T-helper 17 cell (primary cell): ENCODE measurements around the gene NTRK1. TPM values are rescaled to one million over a fixed set of nuclear protein-coding genes. Genes with fewer than 3 reads are reported as not detected.
A peak's percentile ranks its signal among the peaks of the same experiment; 100 is the strongest.

ENCODE experiments used
- ATAC-seq: fragments of 150-1000 bp; cut with Tn5 transposase; 2 replicates; pipeline ENCODE4 v1.10.0; 2021; ENCODE audit warnings: mild to moderate bottlenecking, moderate library complexity
- DNase-seq, 3 donors: peaks; one replicate each; pipeline versions ENCODE4 v3.0.0 to v3.0.0-alpha.2; 2020 to 2021
- H3K9me3 ChIP-seq: one replicate; pipeline ENCODE4 v1.7.0; 2013; ENCODE audit warnings: low read length, mild to moderate bottlenecking; ENCODE audit not compliant: control insufficient read depth, poor library complexity, severe bottlenecking
- H3K27ac Mint-ChIP-seq: one replicate; pipeline ENCODE4 v1.8.0; 2022; ENCODE audit warnings: mild to moderate bottlenecking, moderate library complexity, mixed read lengths
- H3K27me3 Mint-ChIP-seq: one replicate; pipeline ENCODE4 v1.8.0; 2022; ENCODE audit warnings: mixed read lengths
- H3K36me3 Mint-ChIP-seq: one replicate; pipeline ENCODE4 v1.8.0; 2022; ENCODE audit warnings: low read depth, mixed read lengths
- H3K4me1 Mint-ChIP-seq: one replicate; pipeline ENCODE4 v1.8.0; 2022; ENCODE audit warnings: mild to moderate bottlenecking, mixed read lengths
- H3K4me3 Mint-ChIP-seq: one replicate; pipeline ENCODE4 v1.8.0; 2022; ENCODE audit warnings: mild to moderate bottlenecking, moderate library complexity, mixed read lengths
- total RNA-seq, 4 donors: library from RNA in 2 of 4; stranded (reverse) in 2 of 4; gene quantifications; one replicate each; pipeline ENCODE4 v1.2.3 and lab custom pipeline; 2022 to 2026

The NTRK1 gene
- total RNA-seq (under 1 TPM; 0.34 to 0.67 TPM), total RNA-seq (lab: John Stamatoyannopoulos, UW) (0.12 to 1.7 reads per million in 2 donors)

DNA sequence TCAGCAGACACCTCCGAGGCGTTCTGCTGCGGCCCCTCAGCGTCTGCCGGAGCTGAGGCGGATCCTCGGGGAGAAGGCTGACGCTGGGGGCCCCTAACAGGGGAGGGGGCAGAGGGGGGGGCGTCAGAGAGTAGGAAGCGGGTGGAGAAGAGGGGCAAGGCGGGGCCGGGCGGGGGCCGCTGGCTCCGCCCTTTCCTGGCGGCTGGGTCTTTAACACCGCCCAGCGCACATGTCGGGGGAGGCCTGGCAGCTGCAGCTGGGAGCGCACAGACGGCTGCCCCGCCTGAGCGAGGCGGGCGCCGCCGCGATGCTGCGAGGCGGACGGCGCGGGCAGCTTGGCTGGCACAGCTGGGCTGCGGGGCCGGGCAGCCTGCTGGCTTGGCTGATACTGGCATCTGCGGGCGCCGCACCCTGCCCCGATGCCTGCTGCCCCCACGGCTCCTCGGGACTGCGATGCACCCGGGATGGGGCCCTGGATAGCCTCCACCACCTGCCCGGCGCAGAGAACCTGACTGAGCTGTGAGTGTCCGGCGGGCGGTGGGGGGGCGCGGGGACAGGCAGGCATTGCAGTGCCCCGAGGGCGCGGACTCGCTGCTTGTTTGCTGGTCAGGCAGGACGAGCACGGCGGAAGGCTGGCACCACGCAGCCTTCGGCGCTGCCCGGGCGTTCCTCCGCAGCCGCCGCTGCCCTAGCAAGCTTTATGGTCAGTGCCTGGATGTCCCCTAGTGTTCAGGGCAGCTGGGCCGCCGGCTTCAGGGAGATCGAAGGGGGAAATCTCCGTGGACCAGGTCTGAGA, at the start of gene NTRK1:
Gene NTRK1 (plus strand): TSS at position 238 of the 796 bp plus-strand sequence. CDS start 70 bp downstream, at position 308.
- H3K27ac Mint-ChIP-seq, result no peak within 1 kb of the TSS
- peaks cover 32% of the 10 kb centered on the region for H3K4me1 Mint-ChIP-seq
- DNase-seq (peak; percentile 32 to 52 (median 48)), ATAC-seq (peak; percentile 83)
- peaks cover 7% of the 10 kb centered on the region for H3K36me3 Mint-ChIP-seq
- H3K9me3 ChIP-seq, result no peaks in the 10 kb centered on the region
- H3K27me3 Mint-ChIP-seq, result peaks cover 70% of the 10 kb centered on the region
- peak within 1 kb of the TSS; percentile 86 for H3K4me3 Mint-ChIP-seq

- Mint-ChIP-seq H3K27ac (peak overlapping the region; percentile 99), H3K4me1 (peaks cover 64% of the 10 kb centered on the region), H3K27me3 (no peaks in the 10 kb centered on the region), H3K36me3 (peaks cover 19% of the 10 kb centered on the region), H3K4me3 (peak overlapping the region; percentile 95)
- no peaks in the 10 kb centered on the region for H3K9me3 ChIP-seq
- DNase-seq, result no peak
- ATAC-seq, result no peak
Measured at GRCh38 chr1:156811168-156811567, 49.5 kb upstream of the NTRK1 start.

DNA sequence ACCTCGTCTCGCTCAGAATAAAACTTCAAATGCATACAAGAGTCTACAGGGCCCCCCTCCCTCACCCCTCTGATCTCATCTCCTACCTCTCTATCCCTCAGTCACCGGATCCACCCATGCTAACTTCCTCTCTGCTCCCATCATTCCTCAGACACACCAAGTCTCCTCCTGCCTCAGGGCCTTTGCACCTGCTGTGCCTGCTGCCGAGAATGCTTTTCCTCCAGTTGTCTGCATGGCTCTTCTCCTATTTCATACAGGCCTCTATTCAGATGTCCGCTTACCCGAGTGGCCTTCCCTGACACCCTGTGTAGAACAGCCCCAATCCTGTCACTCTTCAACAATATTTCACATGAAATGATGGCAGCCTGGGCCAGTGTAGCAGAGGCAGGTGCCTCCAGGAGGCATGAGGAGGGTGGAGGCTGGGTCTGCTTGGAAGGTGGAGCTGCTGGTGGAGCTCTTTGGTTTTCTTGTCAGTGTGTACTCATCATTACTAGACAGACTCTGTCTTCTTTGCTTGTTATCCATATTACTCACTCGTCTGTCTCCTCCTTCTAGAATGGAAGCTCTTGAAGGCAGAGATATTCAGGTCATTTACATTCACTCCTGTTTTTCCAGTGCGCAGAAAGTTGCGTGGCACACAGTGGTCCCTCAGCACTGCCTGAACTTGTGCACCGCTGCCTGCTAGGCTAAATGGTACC, 48.2 kb upstream of the NTRK1 start:
- Mint-ChIP-seq H3K4me1 (peaks cover 71% of the 10 kb centered on the region), H3K4me3 (peak overlapping the region; percentile 95), H3K36me3 (peaks cover 22% of the 10 kb centered on the region), H3K27me3 (no peaks in the 10 kb centered on the region), H3K27ac (peak overlapping the region; percentile 99)
- no peak for ATAC-seq
- no peaks in the 10 kb centered on the region for H3K9me3 ChIP-seq
- no peak for DNase-seq

GRCh38 chr1:156813298-156813697, 47.4 kb upstream of the NTRK1 start:
- no peaks in the 10 kb centered on the region for H3K27me3 Mint-ChIP-seq
- no peak for DNase-seq
- ATAC-seq, result no peak
- H3K27ac Mint-ChIP-seq, result peak overlapping the region; percentile 99
- peak overlapping the region; percentile 95 for H3K4me3 Mint-ChIP-seq
- peaks cover 20% of the 10 kb centered on the region for H3K36me3 Mint-ChIP-seq
- H3K9me3 ChIP-seq, result no peaks in the 10 kb centered on the region
- peaks cover 66% of the 10 kb centered on the region for H3K4me1 Mint-ChIP-seq

GRCh38 chr1:156813750-156814570, 46.7 kb upstream of the NTRK1 start:
- H3K4me3 Mint-ChIP-seq, result peak overlapping the region; percentile 95
- peaks cover 61% of the 10 kb centered on the region for H3K4me1 Mint-ChIP-seq
- H3K36me3 Mint-ChIP-seq, result peaks cover 20% of the 10 kb centered on the region
- H3K27me3 Mint-ChIP-seq, result no peaks in the 10 kb centered on the region
- ATAC-seq, result peak; percentile 48
- peak; percentile 59 to 76 (median 73) for DNase-seq
- H3K9me3 ChIP-seq, result no peaks in the 10 kb centered on the region
- H3K27ac Mint-ChIP-seq, result peak overlapping the region; percentile 99

DNA sequence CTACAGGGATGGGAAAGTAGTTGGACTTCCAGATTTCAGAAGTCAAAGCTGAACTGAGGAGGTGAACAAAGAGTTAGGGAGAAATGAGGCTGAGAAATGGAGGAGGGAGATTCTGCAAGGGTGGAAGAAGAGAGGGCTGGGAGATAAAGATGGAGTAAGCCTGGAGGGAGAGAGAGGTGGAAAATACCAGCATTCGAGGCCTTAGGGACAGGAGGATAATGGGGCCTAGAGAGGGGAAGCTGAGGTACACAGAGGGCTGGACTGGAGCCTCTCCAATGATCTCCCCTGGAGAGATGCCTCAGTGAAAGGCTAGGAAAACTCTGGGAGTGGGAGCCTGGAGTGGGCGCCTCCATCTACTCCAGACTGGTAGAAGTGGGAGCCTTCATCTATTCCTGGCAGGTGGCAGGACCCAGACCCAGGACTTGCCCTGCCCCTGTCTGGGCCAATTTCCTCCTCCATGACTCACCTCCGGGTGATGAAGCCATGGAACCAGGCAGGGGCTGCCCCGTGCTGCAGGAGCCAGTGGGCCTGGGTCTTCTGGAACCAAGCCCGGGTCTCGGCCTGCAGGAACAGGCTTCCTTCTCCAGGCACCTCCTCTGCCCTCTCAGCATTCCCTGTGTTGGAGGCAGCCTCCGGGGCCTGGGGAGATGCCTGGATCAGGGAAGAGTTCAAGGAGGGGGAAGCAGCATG, 45.9 kb upstream of the NTRK1 start:
- peaks cover 58% of the 10 kb centered on the region for H3K4me1 Mint-ChIP-seq
- H3K9me3 ChIP-seq, result no peaks in the 10 kb centered on the region
- DNase-seq (peak in 2 of 3 donors; percentile 44 to 63), ATAC-seq (no peak)
- H3K36me3 Mint-ChIP-seq, result peaks cover 20% of the 10 kb centered on the region
- peak overlapping the region; percentile 95 for H3K4me3 Mint-ChIP-seq
- H3K27me3 Mint-ChIP-seq, result no peaks in the 10 kb centered on the region
- H3K27ac Mint-ChIP-seq, result peak overlapping the region; percentile 99

DNA sequence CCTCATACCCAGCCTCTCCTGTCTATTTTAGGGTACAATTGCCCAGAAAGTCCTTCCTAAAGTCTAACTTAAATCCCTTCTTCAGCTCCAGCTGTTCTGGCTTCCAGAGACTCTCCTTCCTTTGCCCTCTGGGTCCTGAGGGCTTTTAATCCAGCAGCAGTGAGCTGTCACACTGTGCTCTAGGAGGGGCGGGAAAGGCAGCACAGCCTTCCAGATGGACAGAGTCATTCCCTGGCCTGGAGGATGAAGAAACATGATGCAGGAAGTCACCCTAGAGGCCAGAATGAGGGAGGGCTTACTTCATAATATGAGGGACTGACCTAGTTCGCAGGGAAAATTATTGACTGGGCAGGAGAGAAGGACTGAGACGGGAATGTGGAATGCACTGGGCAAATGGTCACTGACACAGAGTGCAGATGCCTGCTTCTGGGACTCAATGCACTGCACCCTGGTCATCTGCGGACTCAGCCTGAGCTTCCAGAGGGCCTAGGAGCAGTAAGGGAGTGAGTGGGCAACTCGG, 45.3 kb upstream of the NTRK1 start:
- ATAC-seq (no peak), DNase-seq (no peak)
- peak overlapping the region; percentile 99 for H3K27ac Mint-ChIP-seq
- peak overlapping the region; percentile 95 for H3K4me3 Mint-ChIP-seq
- no peaks in the 10 kb centered on the region for H3K27me3 Mint-ChIP-seq
- peaks cover 58% of the 10 kb centered on the region for H3K4me1 Mint-ChIP-seq
- peaks cover 20% of the 10 kb centered on the region for H3K36me3 Mint-ChIP-seq
- no peaks in the 10 kb centered on the region for H3K9me3 ChIP-seq

DNA sequence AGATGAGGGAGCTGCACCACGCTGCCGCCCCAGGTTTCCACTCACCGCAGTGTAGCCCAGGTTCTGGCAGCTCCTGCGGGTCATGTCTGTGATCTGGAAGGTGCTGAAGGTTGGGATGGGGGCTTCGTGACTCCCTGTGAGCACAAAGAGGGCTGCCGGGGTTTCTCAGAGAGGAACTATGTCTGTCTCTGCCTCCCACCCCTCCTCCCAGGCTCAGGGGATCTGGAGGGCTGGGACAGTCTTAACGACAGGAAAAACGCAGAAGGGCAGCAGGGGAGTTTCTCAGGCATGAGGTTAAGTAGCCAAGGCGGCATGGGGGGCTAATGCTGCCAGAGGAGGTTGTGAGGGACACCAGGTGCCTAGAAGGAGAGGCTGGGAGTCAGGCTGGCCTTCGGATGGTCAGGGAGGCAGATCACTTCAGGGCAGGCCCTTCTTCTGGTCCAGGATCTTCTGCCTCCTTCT, 44.7 kb upstream of the NTRK1 start:
- Mint-ChIP-seq H3K36me3 (peaks cover 18% of the 10 kb centered on the region), H3K4me3 (peak overlapping the region; percentile 95), H3K4me1 (peaks cover 56% of the 10 kb centered on the region), H3K27ac (peak overlapping the region; percentile 99), H3K27me3 (no peaks in the 10 kb centered on the region)
- DNase-seq (peak in 1 of 3 donors; percentile 21), ATAC-seq (no peak)
- H3K9me3 ChIP-seq, result no peaks in the 10 kb centered on the region

GRCh38 chr1:156816561-156817328, 43.9 kb upstream of the NTRK1 start, which contains the start of gene SH2D2A:
TSS of gene SH2D2A (minus strand) at chr1:156816848. CDS start at chr1:156816708, 140 bp downstream.
- peak within 1 kb of the TSS; percentile 95 for H3K4me3 Mint-ChIP-seq
- no peaks in the 10 kb centered on the region for H3K9me3 ChIP-seq
- ATAC-seq, result peak; percentile 91
- peak within 1 kb of the TSS; percentile 99 for H3K27ac Mint-ChIP-seq
- no peaks in the 10 kb centered on the region for H3K27me3 Mint-ChIP-seq
- peak; percentile 86 to 94 (median 89) for DNase-seq
- H3K36me3 Mint-ChIP-seq, result peaks cover 15% of the 10 kb centered on the region
- H3K4me1 Mint-ChIP-seq, result peaks cover 49% of the 10 kb centered on the region

DNA sequence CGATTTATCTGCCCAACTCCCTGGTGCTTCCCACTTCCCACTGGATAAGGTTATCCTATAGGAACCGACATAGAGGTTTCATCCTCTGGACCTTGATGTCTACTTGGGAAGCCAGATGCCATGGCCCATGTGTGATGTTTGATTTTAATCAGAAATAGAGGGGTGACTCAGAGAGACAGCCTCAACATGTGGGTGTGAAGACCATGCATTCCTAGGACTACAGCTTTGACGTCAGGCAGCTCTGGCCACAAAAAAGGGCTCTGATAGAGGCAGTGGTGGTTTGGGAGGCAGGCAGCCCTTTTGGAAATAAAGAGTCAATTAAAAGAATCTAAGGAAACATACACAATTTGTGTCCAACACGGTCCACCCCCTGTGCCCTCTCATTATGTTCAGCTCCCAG, 38.9 kb upstream of the NTRK1 start:
- no peaks in the 10 kb centered on the region for H3K9me3 ChIP-seq
- Mint-ChIP-seq H3K4me1 (peaks cover 7% of the 10 kb centered on the region), H3K4me3 (no peak overlapping the region), H3K27ac (no peak overlapping the region), H3K27me3 (no peaks in the 10 kb centered on the region), H3K36me3 (peaks cover 2% of the 10 kb centered on the region)
- DNase-seq (no peak), ATAC-seq (no peak)

DNA sequence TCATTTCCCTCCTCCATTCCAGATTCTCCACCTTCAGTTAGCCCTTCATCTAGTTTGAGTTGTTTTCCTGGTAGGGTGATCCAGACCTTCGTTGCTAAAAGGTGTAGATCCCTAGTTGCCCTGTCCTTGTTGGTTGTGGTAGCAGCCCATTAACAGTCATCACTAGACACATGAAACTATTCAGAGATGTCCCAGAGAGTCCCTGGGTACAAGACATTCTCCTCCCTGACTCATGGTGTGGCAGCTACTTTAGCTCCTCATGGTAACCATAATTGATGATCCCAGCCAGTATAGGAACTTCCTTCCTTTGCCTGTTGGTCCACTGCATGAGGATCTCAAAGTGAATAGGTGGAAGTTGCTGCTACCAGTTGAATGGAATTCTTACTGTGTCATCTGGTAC, 38.0 kb upstream of the NTRK1 start:
- Mint-ChIP-seq H3K27me3 (no peaks in the 10 kb centered on the region), H3K27ac (no peak overlapping the region), H3K4me3 (no peak overlapping the region), H3K4me1 (peaks cover 3% of the 10 kb centered on the region), H3K36me3 (no peaks in the 10 kb centered on the region)
- ATAC-seq (no peak), DNase-seq (no peak)
- no peaks in the 10 kb centered on the region for H3K9me3 ChIP-seq
